Measurements from ENCODE around the gene ARL6. TPM values are rescaled to one million over a fixed set of nuclear protein-coding genes. Genes with fewer than 3 reads are reported as not detected.

Gene ARL6
- 10 to 100 TPM in 2 of 4 donors, 1 to 10 TPM in 2; 7.3 to 17.1 (median 12.1) TPM for total RNA-seq

DNA sequence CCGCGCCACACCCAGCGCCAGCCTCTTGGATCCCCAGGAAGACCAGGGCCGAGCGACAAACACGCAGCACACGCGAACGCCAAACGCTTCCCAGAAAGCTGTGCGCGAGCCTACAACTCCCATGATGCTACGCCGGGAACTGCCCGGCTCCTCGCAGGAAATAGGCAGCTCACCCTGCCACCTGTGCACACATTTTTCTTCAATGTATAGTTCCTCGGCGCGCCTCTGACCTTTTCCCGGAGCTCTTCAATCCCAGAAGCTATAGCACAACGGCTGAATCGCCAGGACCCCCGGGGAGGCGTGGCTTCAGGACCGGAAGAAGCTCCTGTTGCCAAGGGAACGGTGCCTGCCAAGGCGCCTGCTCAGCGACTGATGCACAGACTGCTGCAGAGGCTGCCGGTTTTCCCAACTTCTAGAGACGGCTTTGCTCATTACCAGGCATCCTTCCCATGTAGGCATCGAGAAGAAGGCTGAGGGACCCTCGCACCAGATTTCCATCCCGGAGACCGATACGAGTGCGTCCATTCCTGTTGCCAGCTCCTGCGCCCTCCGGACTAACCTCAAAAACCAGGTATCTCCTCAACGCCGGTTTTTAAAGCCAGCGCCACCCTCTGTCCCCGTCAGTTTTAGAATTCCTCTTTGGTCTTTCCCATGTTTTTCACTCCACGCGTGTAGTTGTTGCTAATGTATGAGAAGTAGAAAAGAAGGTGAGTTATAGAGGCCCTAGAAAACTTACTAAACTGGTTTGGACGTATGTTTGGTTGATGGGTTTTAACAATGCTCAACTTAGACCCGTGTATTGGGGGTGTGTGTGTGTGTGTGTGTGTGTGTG lies at the start of gene ARL6:
ARL6 (plus strand) TSS at position 352 of the 832 bp plus-strand sequence. CDS start 3,350 bp downstream, outside the sequence.
- Histone ChIP-seq H3K36me3 (peaks cover 0 to 13% of the 10 kb centered on the region in 2 donors), H3K9me3 (no peaks in the 10 kb centered on the region), H3K4me1 (peaks cover 4 to 24% (median 8%) of the 10 kb centered on the region in 3 donors), H3K4me3 (peak within 1 kb of the TSS; percentile 68 to 70), H3K27me3 (no peaks in the 10 kb centered on the region), H3K27ac (peak within 1 kb of the TSS in 3 of 4 donors; percentile 74 to 84 (median 78))
- peak in 1 of 2 donors; percentile 15 for TF ChIP-seq POLR2A (IDR thresholded peaks at IDR 0.05)
- TF ChIP-seq POLR2AphosphoS5 (IDR thresholded peaks at IDR 0.05): peak; percentile 21
- TF ChIP-seq, protein P1, sequence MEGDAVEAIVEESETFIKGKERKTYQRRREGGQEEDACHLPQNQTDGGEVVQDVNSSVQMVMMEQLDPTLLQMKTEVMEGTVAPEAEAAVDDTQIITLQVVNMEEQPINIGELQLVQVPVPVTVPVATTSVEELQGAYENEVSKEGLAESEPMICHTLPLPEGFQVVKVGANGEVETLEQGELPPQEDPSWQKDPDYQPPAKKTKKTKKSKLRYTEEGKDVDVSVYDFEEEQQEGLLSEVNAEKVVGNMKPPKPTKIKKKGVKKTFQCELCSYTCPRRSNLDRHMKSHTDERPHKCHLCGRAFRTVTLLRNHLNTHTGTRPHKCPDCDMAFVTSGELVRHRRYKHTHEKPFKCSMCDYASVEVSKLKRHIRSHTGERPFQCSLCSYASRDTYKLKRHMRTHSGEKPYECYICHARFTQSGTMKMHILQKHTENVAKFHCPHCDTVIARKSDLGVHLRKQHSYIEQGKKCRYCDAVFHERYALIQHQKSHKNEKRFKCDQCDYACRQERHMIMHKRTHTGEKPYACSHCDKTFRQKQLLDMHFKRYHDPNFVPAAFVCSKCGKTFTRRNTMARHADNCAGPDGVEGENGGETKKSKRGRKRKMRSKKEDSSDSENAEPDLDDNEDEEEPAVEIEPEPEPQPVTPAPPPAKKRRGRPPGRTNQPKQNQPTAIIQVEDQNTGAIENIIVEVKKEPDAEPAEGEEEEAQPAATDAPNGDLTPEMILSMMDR (IDR thresholded peaks at IDR 0.05): peak in 1 of 4 experiments; percentile 25
- TF ChIP-seq EP300 (IDR thresholded peaks at IDR 0.05): no peak
- 0 to 1% methylated on average over 12 to 27 of the region's 46 CpGs for WGBS, 2 donors (ENCODE audit: low coverage in 1 of 2)
- peak; percentile 95 for ATAC-seq

- ATAC-seq: peak; percentile 69
- no peak for TF ChIP-seq EP300 (IDR thresholded peaks at IDR 0.05)
- TF ChIP-seq POLR2A (IDR thresholded peaks at IDR 0.05): no peak
- TF ChIP-seq POLR2AphosphoS5 (IDR thresholded peaks at IDR 0.05): no peak
- TF ChIP-seq, protein P1 (IDR thresholded peaks at IDR 0.05): peak; percentile 54 to 88 (median 69)
- no peaks in the 10 kb centered on the region for H3K27me3 ChIP-seq
- H3K27ac ChIP-seq: no peak overlapping the region
- WGBS, 2 donors (ENCODE audit: low coverage in 1 of 2): 3 to 4% methylated on average over 7 of the region's 7 CpGs
- no peaks in the 10 kb centered on the region for H3K36me3 ChIP-seq
- H3K9me3 ChIP-seq: no peaks in the 10 kb centered on the region
- H3K4me3 ChIP-seq: peak overlapping the region in 1 of 2 donors; percentile 24
- H3K4me1 ChIP-seq: no peaks in the 10 kb centered on the region
These were observed 45.3 kb upstream of the ARL6 start for GRCh38 chr3:97719156-97719821.

DNA sequence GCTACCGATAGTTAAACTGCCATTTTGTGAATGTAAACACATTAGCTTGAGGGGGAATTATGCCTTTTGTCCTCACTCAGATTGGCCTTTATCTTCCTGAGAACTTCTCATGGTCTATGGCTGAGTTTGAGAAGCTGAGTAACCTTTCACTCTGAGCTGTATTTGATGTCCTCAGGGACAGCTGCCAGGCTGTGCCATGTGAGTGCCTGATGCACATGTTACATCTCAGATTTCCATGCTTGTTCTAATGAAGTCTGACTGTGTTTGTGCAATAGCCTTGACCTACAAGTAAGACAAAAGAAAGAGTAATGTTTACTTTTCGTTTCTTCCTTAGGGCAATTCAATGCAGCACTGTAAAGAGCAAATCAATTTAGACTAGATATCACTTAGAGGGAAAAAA lies 44.1 kb upstream of the ARL6 start:
- H3K4me1 ChIP-seq: no peaks in the 10 kb centered on the region
- H3K27me3 ChIP-seq: no peaks in the 10 kb centered on the region
- WGBS, 2 donors (ENCODE audit: low coverage in 1 of 2): 76 to 88% methylated on average over 2 of the region's 2 CpGs
- TF ChIP-seq POLR2AphosphoS5 (IDR thresholded peaks at IDR 0.05) (no peak), EP300 (IDR thresholded peaks at IDR 0.05) (no peak), POLR2A (IDR thresholded peaks at IDR 0.05) (no peak)
- TF ChIP-seq, protein P1 (IDR thresholded peaks at IDR 0.05): no peak
- H3K4me3 ChIP-seq: no peak overlapping the region
- no peak overlapping the region for H3K27ac ChIP-seq
- no peaks in the 10 kb centered on the region for H3K36me3 ChIP-seq
- H3K9me3 ChIP-seq: no peaks in the 10 kb centered on the region
- no peak for ATAC-seq

- 55 to 78% methylated on average over 2 of the region's 2 CpGs for WGBS, 2 donors (ENCODE audit: low coverage in 1 of 2)
- no peaks in the 10 kb centered on the region for H3K27me3 ChIP-seq
- no peak for ATAC-seq
- TF ChIP-seq POLR2A (IDR thresholded peaks at IDR 0.05) (no peak), EP300 (IDR thresholded peaks at IDR 0.05) (no peak)
- TF ChIP-seq, protein P1 (IDR thresholded peaks at IDR 0.05): no peak
- no peak overlapping the region for H3K27ac ChIP-seq
- no peaks in the 10 kb centered on the region for H3K9me3 ChIP-seq
- H3K4me3 ChIP-seq: no peak overlapping the region
- no peaks in the 10 kb centered on the region for H3K36me3 ChIP-seq
- no peaks in the 10 kb centered on the region for H3K4me1 ChIP-seq
These were observed 43.1 kb upstream of the ARL6 start for GRCh38 chr3:97721446-97721845.
